Naive thymus-derived CD8-positive, alpha-beta T cell (primary cell): Measurements from ENCODE around the gene ZNF532. TPM values are rescaled to one million over a fixed set of nuclear protein-coding genes. Genes with fewer than 3 reads are reported as not detected.

Source experiments
- ATAC-seq, 2 donors: fragments of 150-1000 bp; cut with Tn5 transposase in 1 of 2; sonication (Bioruptor Pico), chemical (Tn5 transposase) in 1 of 2; 1 replicate in 1 of 2; 2 replicates in 1 of 2; pipeline ENCODE4 v1.10.0; 2021; ENCODE audit warnings: mild to moderate bottlenecking in 2 of 2, moderate library complexity in 2 of 2
- POLR2A ChIA-PET: fragments of 350-600 bp; sonication (Branson Sonifier 250); formaldehyde crosslinking; loops from one replicate; lab custom pipeline; 2021; ENCODE audit warnings: antibody characterized with exemption; lab: Charles Lee
- DNase-seq, 10 donors: peaks; one replicate each; pipeline versions ENCODE4 v3.0.0 to v3.0.0-alpha.2; 2020 to 2022
- H3K27ac Mint-ChIP-seq, 10 donors: one replicate each; pipeline ENCODE4 v1.8.0; 2020 to 2022; ENCODE audit warnings: mild to moderate bottlenecking in 10 of 10, mixed read lengths in 10 of 10, moderate library complexity in 4 of 10, inconsistent platforms in 1 of 10
- H3K27me3 Mint-ChIP-seq, 5 donors: one replicate each; pipeline ENCODE4 v1.8.0; 2021 to 2022; ENCODE audit warnings: mixed read lengths in 5 of 5
- H3K36me3 Mint-ChIP-seq, 3 donors: one replicate each; pipeline ENCODE4 v1.8.0; 2020 to 2022; ENCODE audit warnings: mixed read lengths in 3 of 3, mild to moderate bottlenecking in 2 of 3, inconsistent platforms in 1 of 3
- H3K4me1 Mint-ChIP-seq, 4 donors: one replicate each; pipeline ENCODE4 v1.8.0; 2021 to 2022; ENCODE audit warnings: mixed read lengths in 4 of 4
- H3K4me3 Mint-ChIP-seq, 10 donors: one replicate each; pipeline ENCODE4 v1.8.0; 2020 to 2022; ENCODE audit warnings: mild to moderate bottlenecking in 10 of 10, mixed read lengths in 10 of 10, moderate library complexity in 6 of 10, inconsistent platforms in 1 of 10
- H3K9me3 Mint-ChIP-seq, 9 donors: one replicate each; pipeline ENCODE4 v1.8.0; 2020 to 2022; ENCODE audit warnings: mixed read lengths in 9 of 9, mild to moderate bottlenecking in 3 of 9, inconsistent platforms in 1 of 9, moderate library complexity in 1 of 9
- polyA plus RNA-seq, 3 donors: library from polyadenylated mRNA; unstranded; fragments of 300-500 nt; fragmentation: Illumina TruSeq; gene quantifications; one replicate each; pipeline ENCODE4 v1.2.3, GENCODE V29; 2021
- total RNA-seq, 8 experiments: library from RNA in 2 of 8; stranded (reverse) in 2 of 8; gene quantifications; one replicate each; pipeline ENCODE4 v1.2.3 and lab custom pipeline; 2021 to 2026

ZNF532 gene
- total and polyA plus RNA-seq, 5 experiments from 2014 or later, result 0.07 to 7.8 (median 3.8) TPM; not detected in 1

- H3K9me3 Mint-ChIP-seq, result no peaks in the 10 kb centered on the region
- peaks cover 4 to 20% (median 11%) of the 10 kb centered on the region in 5 donors for H3K27me3 Mint-ChIP-seq
- no peak overlapping the region for H3K4me3 Mint-ChIP-seq
- H3K4me1 Mint-ChIP-seq, result no peaks in the 10 kb centered on the region
- DNase-seq (no peak), ATAC-seq (no peak)
- H3K36me3 Mint-ChIP-seq, result no peaks in the 10 kb centered on the region
- POLR2A ChIA-PET, result no interaction called here
- no peak overlapping the region for H3K27ac Mint-ChIP-seq
Measured at GRCh38 chr18:59033359-59033758, 168.7 kb downstream of the ZNF532 start.

GRCh38 chr18:59033974-59034373, 169.3 kb downstream of the ZNF532 start:
- Mint-ChIP-seq H3K27me3 (peaks cover 5 to 22% (median 11%) of the 10 kb centered on the region in 5 donors), H3K4me1 (no peaks in the 10 kb centered on the region)
- POLR2A ChIA-PET, result no interaction called here

GRCh38 chr18:59035591-59035990, 170.9 kb downstream of the ZNF532 start:
- no peaks in the 10 kb centered on the region for H3K9me3 Mint-ChIP-seq
- no peak for DNase-seq
- peaks cover 0 to 22% (median 9%) of the 10 kb centered on the region in 5 donors for H3K27me3 Mint-ChIP-seq
- POLR2A ChIA-PET, result no interaction called here
- no peak overlapping the region for H3K27ac Mint-ChIP-seq
- no peak for ATAC-seq
- no peaks in the 10 kb centered on the region for H3K4me1 Mint-ChIP-seq
- H3K4me3 Mint-ChIP-seq, result no peak overlapping the region
- no peaks in the 10 kb centered on the region for H3K36me3 Mint-ChIP-seq

More at GRCh38 chr18:59033974-59034373, 169.3 kb downstream of the ZNF532 start:
- ATAC-seq (no peak), DNase-seq (no peak)
- Mint-ChIP-seq H3K36me3 (no peaks in the 10 kb centered on the region), H3K4me3 (no peak overlapping the region), H3K9me3 (no peaks in the 10 kb centered on the region), H3K27ac (no peak overlapping the region)

Other genes starting within 250 kb of the ZNF532 start
- under 1 TPM in 1 of 2 experiments, not detected in 1; 0.05 TPM for gene ALPK2, start 235.8 kb upstream of the ZNF532 start, total RNA-seq
- gene ALPK2, start 235.8 kb upstream of the ZNF532 start, polyA plus RNA-seq, result not detected
- gene MALT1, start 193.4 kb upstream of the ZNF532 start, total RNA-seq, result 10 to 100 TPM; 70.2 to 78.6 TPM
- 10 to 100 TPM; 24.7 to 37.1 (median 27.3) TPM for gene MALT1, start 193.4 kb upstream of the ZNF532 start, polyA plus RNA-seq